Fibroblast of upper back skin (primary cell): ENCODE results near the gene CMPK2.
"Not testable (repeated sequence)": the region's sequence is repeated elsewhere in the genome, so short reads cannot be mapped to it uniquely, and the experiment has no call there.

Experiments used
- DNase-seq: peaks from one replicate; pipeline ENCODE4 v3.0.0-alpha.2; 2013

The CMPK2 gene

GRCh38 chr2:6880200-6880733 lies 14.6 kb upstream of the CMPK2 start:
- no peak for DNase-seq

DNA sequence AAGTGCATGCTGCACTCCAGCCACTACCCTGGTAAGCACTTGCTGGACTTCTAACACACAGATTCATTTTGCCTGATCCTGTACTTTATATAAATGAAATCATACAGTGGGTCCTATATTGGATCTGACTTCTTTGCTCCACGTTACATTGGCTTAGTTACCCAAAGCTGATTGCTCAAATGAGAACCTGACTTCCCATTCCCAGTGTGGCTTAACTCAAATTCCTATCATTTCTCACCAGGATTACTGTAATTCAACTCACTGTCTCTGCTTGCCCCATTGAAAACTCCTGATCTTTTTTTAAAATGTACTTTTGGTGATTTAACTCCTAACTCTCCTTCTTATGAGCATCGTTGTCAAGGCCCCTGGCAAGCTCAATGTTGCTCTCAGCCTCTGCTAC lies 13.3 kb upstream of the CMPK2 start:
- DNase-seq, result peak; percentile 20

GRCh38 chr2:6878549-6878948 lies 12.8 kb upstream of the CMPK2 start:
- no peak for DNase-seq

GRCh38 chr2:6877402-6878304 lies 11.9 kb upstream of the CMPK2 start, which contains the start of gene RSAD2:
Gene RSAD2 (plus strand): TSS chr2:6877777. CDS start chr2:6877801, 24 bp downstream.
- DNase-seq, result peak; percentile 34

GRCh38 chr2:6876309-6876708 lies 10.6 kb upstream of the CMPK2 start:
- DNase-seq, result no peak

DNA sequence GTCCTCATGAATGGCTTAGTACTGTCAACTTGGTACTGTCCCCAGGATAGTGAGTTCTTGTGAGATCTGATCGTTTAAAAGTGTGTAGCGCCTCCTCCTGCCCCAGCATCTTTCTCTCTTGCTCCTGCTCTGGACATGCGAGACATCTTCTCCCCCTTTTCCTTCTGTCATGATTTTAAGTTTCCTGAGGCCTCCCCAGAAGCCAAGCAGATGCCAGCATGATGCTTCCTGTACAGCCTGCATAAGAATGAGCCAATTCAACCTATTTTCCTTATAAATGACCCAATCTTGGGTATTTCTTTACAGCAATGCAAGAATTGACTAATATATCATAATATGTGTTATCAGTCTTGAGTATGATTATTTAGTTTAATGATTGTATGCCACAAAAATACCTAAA lies 8.3 kb upstream of the CMPK2 start:
- DNase-seq, result no peak

- DNase-seq, result no peak
These were observed 6.7 kb upstream of the CMPK2 start for GRCh38 chr2:6872394-6872793.

DNA sequence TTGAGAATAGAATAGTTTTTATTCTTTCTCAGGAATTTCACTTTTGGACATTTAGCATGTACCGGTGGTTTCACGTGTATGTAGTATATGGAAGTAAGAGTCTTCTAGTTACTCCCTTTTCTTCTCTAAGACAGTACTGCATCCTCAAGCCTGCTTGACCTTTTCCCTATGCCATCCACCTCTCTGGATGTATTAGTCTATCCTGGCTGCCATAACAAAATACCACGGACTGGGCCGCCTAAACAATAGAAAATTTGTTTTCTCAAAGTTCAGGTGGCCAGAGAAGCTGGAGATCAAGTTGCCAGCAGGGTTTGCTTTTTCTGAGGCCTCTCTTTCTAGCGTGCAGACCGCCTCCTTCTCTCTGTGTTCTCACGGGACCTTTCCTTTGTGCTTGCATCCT lies 1.3 kb upstream of the CMPK2 start:
- DNase-seq, result no peak

GRCh38 chr2:6866275-6866671 lies 566 bp upstream of the CMPK2 start:
- DNase-seq, result peak; percentile 39

DNA sequence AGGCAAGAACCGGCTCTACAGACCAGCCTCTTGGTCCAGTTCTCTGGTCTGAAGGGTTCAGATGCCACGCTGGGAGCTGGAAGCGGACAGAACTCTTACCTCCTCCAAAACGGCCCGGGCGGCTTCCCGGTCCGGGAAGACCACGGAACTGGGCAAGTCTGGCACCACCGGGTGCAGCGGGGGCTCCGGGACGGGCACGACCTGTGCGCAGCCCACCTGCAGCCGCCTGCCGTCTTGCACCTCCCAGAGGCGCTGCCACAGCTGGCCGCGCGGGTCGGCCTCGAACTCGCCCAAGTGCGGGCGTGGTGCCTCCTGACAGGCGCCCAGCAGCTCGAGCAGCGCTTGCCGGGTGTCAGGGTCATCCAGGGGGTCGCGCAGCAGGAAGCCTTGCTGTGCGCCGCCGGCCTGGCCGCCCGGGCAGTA lies 773 bp downstream of the CMPK2 start:
- no peak for DNase-seq

GRCh38 chr2:6864231-6864754 lies 1.4 kb downstream of the CMPK2 start:
- no peak for DNase-seq

DNA sequence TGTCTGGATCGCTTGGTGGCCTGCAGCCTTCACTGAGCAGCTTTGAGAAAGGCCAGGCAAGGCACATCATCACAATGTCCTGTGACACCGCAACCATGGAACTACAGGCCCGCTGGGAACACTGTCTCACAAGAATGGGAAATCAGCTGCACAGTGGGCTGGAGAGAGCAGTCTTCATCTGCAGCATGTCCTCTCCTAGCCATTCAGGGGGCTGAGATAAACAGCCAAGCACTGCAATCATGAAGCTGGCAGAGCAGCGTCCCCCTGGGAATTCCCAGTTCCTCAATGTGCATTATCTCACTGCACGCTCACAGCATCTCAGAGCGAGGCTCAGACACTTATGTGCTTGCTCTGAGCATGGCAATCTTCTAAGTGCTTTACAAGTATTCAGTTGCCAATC lies 1.9 kb downstream of the CMPK2 start:
- no peak for DNase-seq

DNA sequence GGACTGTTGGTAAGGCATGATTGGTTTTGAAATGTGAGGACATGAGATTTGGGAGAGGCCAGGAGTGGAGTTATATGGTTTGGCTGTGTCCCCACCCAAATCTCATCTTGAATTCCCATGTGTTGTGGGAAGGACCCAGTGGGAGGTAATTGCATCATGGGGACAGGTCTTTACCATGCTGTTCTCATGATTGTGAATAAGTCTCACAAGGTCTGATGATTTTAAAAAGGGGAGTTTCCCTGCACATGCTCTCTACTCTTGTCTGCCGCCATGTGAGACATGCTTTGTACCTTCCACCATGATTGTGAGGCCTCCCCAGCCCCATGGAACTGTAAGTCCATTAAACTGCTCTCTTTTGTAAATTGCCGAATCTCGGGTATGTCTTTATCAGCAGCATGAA lies 5.4 kb downstream of the CMPK2 start:
- DNase-seq, result no peak

DNA sequence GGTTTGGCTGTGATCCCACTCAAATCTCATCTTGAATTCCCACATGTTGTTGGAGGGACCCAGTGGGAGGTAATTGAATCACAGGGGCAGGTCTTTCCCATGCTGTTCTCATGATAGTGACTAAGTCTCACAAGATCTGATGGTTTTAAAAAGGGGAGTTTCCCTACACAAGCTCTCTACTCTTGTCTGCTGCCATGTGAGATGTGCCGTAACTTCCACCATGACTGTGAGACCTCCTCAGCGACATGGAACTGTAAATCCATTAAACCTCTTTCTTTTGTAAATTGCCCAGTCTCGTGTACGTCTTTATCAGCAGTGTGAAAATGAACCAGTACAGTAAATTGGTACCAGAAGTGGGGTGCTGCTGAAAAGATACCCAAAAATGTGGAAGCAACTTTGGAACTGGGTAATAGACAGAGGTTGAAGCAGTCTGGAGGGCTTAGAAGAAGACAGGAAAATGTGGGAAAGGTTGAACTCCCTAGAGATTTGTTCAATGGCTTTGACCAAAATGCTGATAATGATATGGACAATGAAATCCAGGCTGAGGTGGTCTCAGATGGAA lies 7.2 kb downstream of the CMPK2 start:
- DNase-seq, result not testable (repeated sequence)

DNA sequence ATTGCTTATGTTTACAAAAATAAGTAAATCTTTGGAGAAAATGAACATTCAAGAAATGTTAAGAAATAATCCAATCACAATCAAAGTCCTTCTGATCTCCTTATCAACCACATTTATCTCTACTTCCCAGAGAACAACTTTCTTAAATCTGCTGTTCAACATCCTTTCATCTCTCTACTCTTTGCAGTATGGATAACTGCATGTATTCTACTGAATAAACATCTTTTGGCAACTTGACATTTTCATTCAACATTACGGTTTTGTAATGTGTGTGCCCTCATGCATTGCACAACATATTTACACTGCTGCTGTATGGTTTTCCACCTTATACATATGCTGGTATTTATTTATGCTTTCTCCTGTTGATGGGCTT lies 9.2 kb downstream of the CMPK2 start:
- DNase-seq, result no peak

- peak; percentile 20 for DNase-seq
These were observed 9.7 kb downstream of the CMPK2 start for GRCh38 chr2:6855860-6856547.

DNA sequence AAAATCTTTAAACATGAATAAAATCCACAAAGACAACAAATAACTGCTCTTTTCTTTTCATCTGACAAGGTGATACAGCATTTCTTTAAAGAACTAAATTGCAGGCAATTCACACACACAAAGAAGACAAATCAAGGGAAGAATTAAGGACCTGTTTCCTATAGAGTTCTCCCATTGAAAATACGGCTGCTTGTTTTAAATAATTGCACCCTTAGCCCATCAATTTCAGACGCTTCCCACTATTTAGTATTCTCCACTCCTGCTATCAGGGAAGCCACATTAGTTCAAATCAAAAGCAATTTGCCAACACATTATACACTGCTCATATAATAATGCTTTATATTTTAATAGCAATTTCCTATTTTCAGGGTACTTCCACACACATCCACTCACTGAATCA lies 11.3 kb downstream of the CMPK2 start:
- no peak for DNase-seq

DNA sequence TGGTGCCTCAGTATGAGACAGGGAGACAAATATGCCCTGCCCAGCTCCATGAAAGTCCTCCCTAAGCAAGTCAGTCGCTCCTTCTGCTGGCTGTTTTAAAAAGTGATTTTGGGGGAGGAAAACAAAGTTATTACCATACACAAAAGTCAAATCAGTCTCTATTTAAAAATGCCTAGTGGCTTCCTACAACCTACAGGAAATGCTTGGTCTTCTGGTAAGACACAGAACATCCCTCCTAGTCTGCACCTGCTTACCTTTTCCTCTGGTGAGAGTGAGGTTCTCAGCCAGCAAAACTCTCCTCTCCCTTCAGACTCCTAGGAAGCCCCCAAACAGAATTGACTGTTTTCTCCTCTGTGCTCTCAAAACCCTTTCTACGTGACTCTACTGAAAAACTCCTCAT lies 13.5 kb downstream of the CMPK2 start:
- no peak for DNase-seq

DNA sequence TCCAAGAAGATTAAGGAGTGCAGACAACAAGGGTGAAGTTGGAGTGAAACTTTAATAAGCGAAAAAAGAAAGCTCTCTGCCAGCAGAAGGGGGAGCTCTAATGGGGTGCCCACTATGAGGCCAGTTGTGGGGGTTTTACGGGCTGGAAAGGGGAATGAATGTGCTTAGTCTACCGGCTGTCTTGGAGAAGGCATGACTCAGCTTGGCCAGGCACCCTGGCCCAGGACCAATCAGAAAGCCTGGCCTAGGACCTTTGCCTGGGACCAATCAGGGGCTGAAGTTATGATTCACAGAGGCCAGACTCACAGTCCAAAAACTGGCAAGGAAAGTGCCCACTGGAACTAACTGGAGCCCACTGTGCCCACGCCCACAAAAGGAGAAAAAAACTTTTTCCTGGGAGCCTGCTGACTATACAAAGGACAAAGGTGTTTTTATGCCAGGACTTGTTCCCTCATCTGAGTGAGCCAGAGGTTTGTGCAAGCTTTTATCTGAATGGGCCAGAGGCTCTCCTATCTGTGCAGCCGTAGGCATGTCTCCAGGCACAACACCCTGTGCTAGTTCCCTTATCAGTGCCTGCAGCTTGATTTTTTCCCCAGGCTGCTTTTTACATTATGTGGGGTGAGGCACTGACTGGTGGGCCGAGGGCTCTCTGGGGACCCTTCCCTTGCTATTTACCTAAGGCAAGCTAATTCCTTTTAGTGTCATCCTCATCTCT lies 18.6 kb downstream of the CMPK2 start:
- DNase-seq, result no peak

- DNase-seq, result no peak
These were observed 19.2 kb downstream of the CMPK2 start for GRCh38 chr2:6846540-6846939.

- no peak for DNase-seq
These were observed 19.8 kb downstream of the CMPK2 start for GRCh38 chr2:6845903-6846302.

GRCh38 chr2:6845312-6845711 lies 20.4 kb downstream of the CMPK2 start:
- no peak for DNase-seq
